Measurements from ENCODE around the gene GPI. TPM values are rescaled to one million over a fixed set of nuclear protein-coding genes. Genes with fewer than 3 reads are reported as not detected.

Gene GPI
- total and polyA plus RNA-seq, 2 of the 8 experiments (the other 6 are each of a cell fraction or from before 2014, with no cell fraction given): 171 to 360 TPM

DNA sequence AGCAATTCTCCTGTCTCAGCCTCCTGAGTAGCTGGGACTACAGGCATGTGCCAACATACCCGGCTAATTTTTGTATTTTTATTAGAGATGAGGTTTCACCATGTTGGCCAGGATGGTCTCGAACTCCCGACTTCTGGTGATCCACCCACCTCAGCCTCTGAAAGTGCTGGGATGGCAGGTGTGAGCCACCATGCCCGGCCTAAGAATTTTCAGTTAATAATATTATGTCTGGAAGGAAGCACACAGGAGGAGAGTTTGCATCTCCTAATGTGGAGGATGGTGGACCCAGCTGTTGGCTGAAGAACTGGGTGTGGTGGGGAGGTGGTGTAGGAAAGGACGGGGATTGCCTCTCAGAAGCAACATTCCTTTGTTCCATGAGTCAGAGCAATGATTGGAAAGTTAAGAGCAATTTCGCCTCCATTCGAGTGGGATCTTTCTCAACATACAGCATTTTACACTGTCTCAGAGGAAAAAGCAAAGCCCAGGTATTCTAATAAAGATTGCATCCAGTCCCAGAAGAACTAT, 51.1 kb downstream of the GPI start:
- FAIRE-seq (no peak), DNase-seq (ENCODE audit: low read depth in 1 of 2, low spot score in 2 of 2) (no peak)
- Histone ChIP-seq H3K4me2 (ENCODE audit: insufficient read depth in 1 of 2, low read depth in 2 of 2, low read length in 2 of 2) (no peak overlapping the region), H4K5ac (ENCODE audit: insufficient read length, low read depth, low read length) (no peak overlapping the region), H3K36me3 (ENCODE audit: control insufficient read depth in 2 of 4, insufficient read depth in 4 of 4, low read length in 3 of 4) (peaks cover 6 to 53% (median 32%) of the 10 kb centered on the region in 4 experiments; a peak in 7 of 8 replicates), H2BK5ac (ENCODE audit: low read depth, low read length) (no peak overlapping the region), H2AFZ (ENCODE audit: low read length) (no peak overlapping the region), H3K27me3 (replicated peaks in 1 of 4; ENCODE audit: control insufficient read depth in 3 of 4, extremely low read depth in 1 of 4, insufficient read depth in 3 of 4, low read length in 3 of 4) (no peaks in the 10 kb centered on the region), H3K9me3 (ENCODE audit: insufficient read depth in 2 of 2, low read depth in 1 of 2, low read length in 1 of 2) (no peaks in the 10 kb centered on the region), H3K14ac (ENCODE audit: insufficient read length) (no peak overlapping the region), H3K79me2 (ENCODE audit: control insufficient read depth in 1 of 2, insufficient read depth in 2 of 2, low read length in 2 of 2) (peaks cover 0 to 5% of the 10 kb centered on the region in 2 experiments; a peak in 1 of 4 replicates), H4K8ac (ENCODE audit: extremely low read depth, insufficient read depth, low read length) (no peak overlapping the region), H3K79me1 (ENCODE audit: low read depth, low read length) (no peaks in the 10 kb centered on the region; the same call in 1 of the 2 replicates), H3K56ac (replicated peaks; ENCODE audit: insufficient read length, low read depth, low read length) (no peak overlapping the region), H4K91ac (replicated peaks; ENCODE audit: insufficient read length, low read length) (no peak overlapping the region), H2BK20ac (ENCODE audit: low read length) (no peak overlapping the region), H2BK15ac (ENCODE audit: low read length) (no peak overlapping the region), H3K9ac (replicated peaks in 1 of 4; ENCODE audit: extremely low read depth in 1 of 4, low read depth in 3 of 4, low read length in 3 of 4) (no peak overlapping the region), H3K27ac (ENCODE audit: low read depth, low read length) (no peak overlapping the region), H3K4ac (replicated peaks; ENCODE audit: insufficient read length, low read depth, low read length) (no peak overlapping the region), H2BK120ac (replicated peaks; ENCODE audit: low read depth, low read length) (no peak overlapping the region), H3K18ac (ENCODE audit: extremely low read depth, low read length) (no peak overlapping the region), H2AK5ac (ENCODE audit: low read depth, low read length) (no peak overlapping the region), H2BK12ac (ENCODE audit: low read depth, low read length) (no peak overlapping the region), H3K4me3 (ENCODE audit: extremely low read depth in 1 of 4, insufficient read depth in 2 of 4, low read depth in 3 of 4, low read length in 4 of 4) (no peak overlapping the region), H3K23ac (ENCODE audit: insufficient read length) (no peak overlapping the region), H3K23me2 (ENCODE audit: low read depth, low read length) (no peaks in the 10 kb centered on the region), H3K4me1 (replicated peaks in 1 of 4; ENCODE audit: control insufficient read depth in 3 of 4, insufficient read depth in 4 of 4, low read length in 3 of 4) (no peaks in the 10 kb centered on the region), H4K20me1 (replicated peaks in 1 of 2; ENCODE audit: control insufficient read depth in 1 of 2, insufficient read depth in 2 of 2, low read length in 2 of 2) (peaks cover 0 to 3% of the 10 kb centered on the region in 2 experiments)
- ChIA-PET POLR2A (ENCODE audit: partially characterized antibody) (interaction anchor here (1.0 to 1.5 kb wide), 3 partner anchors 11 to 28 kb away, joined by 3 to 4 read pairs (median 4); no protein-coding TSS in a partner anchor), CTCF (ENCODE audit: partially characterized antibody) (interaction anchor here (1.2 kb wide), 1 partner anchor 10 kb away, joined by 3 read pairs; no protein-coding TSS in a partner anchor)
- WGBS, 2 experiments (ENCODE audit: extremely low coverage in 1 of 2, insufficient coverage in 1 of 2, insufficient read length in 1 of 2, insufficient replicate concordance in 2 of 2, low coverage in 1 of 2, low lambda C conversion rate in 2 of 2, missing lambda C conversion rate in 1 of 2): 92% methylated on average over 7 of the region's 7 CpGs; no CpG with 5 or more reads in 1 of the 2 experiments
- TF ChIP-seq, protein P1, sequence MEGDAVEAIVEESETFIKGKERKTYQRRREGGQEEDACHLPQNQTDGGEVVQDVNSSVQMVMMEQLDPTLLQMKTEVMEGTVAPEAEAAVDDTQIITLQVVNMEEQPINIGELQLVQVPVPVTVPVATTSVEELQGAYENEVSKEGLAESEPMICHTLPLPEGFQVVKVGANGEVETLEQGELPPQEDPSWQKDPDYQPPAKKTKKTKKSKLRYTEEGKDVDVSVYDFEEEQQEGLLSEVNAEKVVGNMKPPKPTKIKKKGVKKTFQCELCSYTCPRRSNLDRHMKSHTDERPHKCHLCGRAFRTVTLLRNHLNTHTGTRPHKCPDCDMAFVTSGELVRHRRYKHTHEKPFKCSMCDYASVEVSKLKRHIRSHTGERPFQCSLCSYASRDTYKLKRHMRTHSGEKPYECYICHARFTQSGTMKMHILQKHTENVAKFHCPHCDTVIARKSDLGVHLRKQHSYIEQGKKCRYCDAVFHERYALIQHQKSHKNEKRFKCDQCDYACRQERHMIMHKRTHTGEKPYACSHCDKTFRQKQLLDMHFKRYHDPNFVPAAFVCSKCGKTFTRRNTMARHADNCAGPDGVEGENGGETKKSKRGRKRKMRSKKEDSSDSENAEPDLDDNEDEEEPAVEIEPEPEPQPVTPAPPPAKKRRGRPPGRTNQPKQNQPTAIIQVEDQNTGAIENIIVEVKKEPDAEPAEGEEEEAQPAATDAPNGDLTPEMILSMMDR (IDR thresholded peaks at IDR 0.05; ENCODE audit: control extremely low read depth in 1 of 3, insufficient read depth in 1 of 3, low read depth in 1 of 3, low read length in 3 of 3): no peak
- TF ChIP-seq FOSL1 (IDR thresholded peaks at IDR 0.05; ENCODE audit: insufficient read depth, low read depth, low read length) (no peak), BRCA1 (IDR thresholded peaks at IDR 0.05; ENCODE audit: low read depth, low read length) (no peak)
